BJ (cell line): ENCODE results near the gene WNT4. TPM values are rescaled to one million over a fixed set of nuclear protein-coding genes. Genes with fewer than 3 reads are reported as not detected.
"Not testable (repeated sequence)": the region's sequence is repeated elsewhere in the genome, so short reads cannot be mapped to it uniquely, and the experiment has no call there.

Experiments
- CTCF ChIA-PET: fragments of 350-600 bp; formaldehyde crosslinking; extraction: SDS; loops from one replicate; lab custom pipeline; 2021; ENCODE audit warnings: antibody characterized with exemption, inconsistent platforms; lab: Yijun Ruan, JAX
- POLR2A ChIA-PET: fragments of 300-600 bp; sonication (Branson Sonifier 250); formaldehyde crosslinking; extraction: SDS; loops from one replicate; lab custom pipeline; 2021; ENCODE audit warnings: antibody characterized with exemption; lab: Charles Lee
- DNase-seq: peaks from one replicate; pipeline ENCODE4 v3.0.0-alpha.2; 2011; ENCODE audit warnings: low read depth
- H3K27me3 ChIP-seq: 2 replicates; pipeline ENCODE4 v1.6.0; 2011; ENCODE audit warnings: low read length; ENCODE audit not compliant: control insufficient read depth, insufficient read depth
- H3K36me3 ChIP-seq: 2 replicates; pipeline ENCODE4 v1.5.1; 2011; ENCODE audit warnings: low read length; ENCODE audit not compliant: control insufficient read depth, insufficient read depth
- H3K4me3 ChIP-seq: 2 replicates; pipeline ENCODE4 v1.5.1; 2011; ENCODE audit warnings: low read depth, mild to moderate bottlenecking, control low read depth, low read length
- polyA plus RNA-seq: library from polyadenylated mRNA; depleted of rRNA; stranded (reverse); fragments of >200 nt; gene quantifications from 2 replicates; pipeline ENCODE4 v1.2.3, GENCODE V29; 2011
- TF ChIP-seq, protein P1 (sequence below): IDR thresholded peaks from 2 replicates; pipeline ENCODE4 v1.5.1; 2011; ENCODE audit warnings: low read depth, mild to moderate bottlenecking, control low read depth, inconsistent platforms, low read length, moderate library complexity; ENCODE audit not compliant: insufficient read depth

WNT4 gene
- polyA plus RNA-seq, 1 experiment: 0.13 TPM

DNA sequence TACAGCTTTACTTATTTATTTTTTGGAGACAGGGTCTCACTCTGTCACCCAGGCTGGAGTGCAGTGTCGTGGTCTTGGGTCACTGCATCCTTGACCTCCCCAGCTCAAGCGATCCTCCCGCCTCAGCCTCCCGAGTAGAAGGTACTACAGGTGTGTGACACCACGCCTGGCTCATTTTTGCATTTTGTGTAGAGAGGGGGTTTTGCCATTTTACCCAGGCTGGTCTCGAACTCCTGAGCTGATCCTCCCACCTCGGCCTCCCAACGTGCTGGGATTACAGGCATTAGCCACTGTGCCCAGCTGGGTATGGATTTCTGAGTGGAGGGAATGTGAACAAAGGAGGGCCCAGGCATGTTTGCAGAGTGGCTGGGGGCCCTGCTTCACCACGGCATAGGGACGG, 44.1 kb downstream of the WNT4 start:
- no peak for DNase-seq
- TF ChIP-seq, protein P1, sequence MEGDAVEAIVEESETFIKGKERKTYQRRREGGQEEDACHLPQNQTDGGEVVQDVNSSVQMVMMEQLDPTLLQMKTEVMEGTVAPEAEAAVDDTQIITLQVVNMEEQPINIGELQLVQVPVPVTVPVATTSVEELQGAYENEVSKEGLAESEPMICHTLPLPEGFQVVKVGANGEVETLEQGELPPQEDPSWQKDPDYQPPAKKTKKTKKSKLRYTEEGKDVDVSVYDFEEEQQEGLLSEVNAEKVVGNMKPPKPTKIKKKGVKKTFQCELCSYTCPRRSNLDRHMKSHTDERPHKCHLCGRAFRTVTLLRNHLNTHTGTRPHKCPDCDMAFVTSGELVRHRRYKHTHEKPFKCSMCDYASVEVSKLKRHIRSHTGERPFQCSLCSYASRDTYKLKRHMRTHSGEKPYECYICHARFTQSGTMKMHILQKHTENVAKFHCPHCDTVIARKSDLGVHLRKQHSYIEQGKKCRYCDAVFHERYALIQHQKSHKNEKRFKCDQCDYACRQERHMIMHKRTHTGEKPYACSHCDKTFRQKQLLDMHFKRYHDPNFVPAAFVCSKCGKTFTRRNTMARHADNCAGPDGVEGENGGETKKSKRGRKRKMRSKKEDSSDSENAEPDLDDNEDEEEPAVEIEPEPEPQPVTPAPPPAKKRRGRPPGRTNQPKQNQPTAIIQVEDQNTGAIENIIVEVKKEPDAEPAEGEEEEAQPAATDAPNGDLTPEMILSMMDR: no peak
- POLR2A ChIA-PET: no interaction called here
- no peak overlapping the region for H3K4me3 ChIP-seq
- no peaks in the 10 kb centered on the region for H3K27me3 ChIP-seq
- peaks cover 13% of the 10 kb centered on the region for H3K36me3 ChIP-seq
- CTCF ChIA-PET: interaction anchor here (1.1 to 2.9 kb wide), 3 partner anchors 9 to 544 kb away, joined by 3 to 11 read pairs (median 4); no protein-coding TSS in a partner anchor

DNA sequence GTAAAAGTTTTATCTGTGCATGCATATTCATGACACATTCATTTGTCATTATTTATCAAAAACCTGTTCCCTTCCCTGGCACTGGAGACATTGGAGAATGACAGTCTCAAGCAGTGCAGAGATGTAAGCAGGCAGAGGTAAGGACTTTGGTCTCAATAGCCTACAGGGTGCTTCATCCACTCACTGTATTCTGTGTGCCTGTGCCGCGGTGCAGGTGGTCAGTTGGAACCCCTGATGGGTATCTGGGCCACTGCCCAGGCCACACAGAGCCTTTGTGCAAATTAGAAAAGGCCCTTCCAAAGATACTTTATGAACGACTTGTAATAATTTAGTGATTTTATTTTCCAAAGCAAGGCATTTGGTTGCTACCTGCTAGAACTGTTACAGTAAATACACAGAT, 46.4 kb downstream of the WNT4 start:
- TF ChIP-seq, protein P1: no peak
- DNase-seq: no peak
- ChIA-PET POLR2A (no interaction called here), CTCF (interaction anchor here (1.0 kb wide), 1 partner anchor 320 kb away, joined by 3 read pairs; no protein-coding TSS in a partner anchor)
- Histone ChIP-seq H3K36me3 (peaks cover 13% of the 10 kb centered on the region), H3K4me3 (no peak overlapping the region), H3K27me3 (no peaks in the 10 kb centered on the region)

DNA sequence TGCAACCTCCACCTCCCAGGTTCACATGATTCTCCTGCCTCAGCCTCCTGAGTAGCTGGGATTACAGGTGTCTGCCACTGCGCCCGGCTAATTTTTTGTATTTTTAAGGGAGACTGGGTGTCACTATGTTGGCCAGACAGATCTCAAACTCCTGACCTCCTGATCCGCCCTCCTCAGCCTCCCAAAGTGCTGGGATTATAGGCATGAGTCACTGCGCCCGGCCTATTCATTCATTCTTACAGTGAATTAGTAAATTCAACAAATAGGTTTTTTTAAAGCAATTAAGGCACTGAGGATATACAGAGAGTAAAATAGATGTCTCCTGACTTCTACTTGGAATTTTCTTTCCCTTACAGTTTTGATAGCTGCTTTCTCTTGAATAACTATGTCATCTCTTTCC, 46.9 kb downstream of the WNT4 start:
- H3K4me3 ChIP-seq: no peak overlapping the region
- peaks cover 13% of the 10 kb centered on the region for H3K36me3 ChIP-seq
- H3K27me3 ChIP-seq: no peaks in the 10 kb centered on the region
- DNase-seq: no peak
- CTCF ChIA-PET: interaction anchor here (0.6 kb wide), 1 partner anchor 804 kb away, joined by 3 read pairs; no protein-coding TSS in a partner anchor
- POLR2A ChIA-PET: no interaction called here
- TF ChIP-seq, protein P1: no peak

DNA sequence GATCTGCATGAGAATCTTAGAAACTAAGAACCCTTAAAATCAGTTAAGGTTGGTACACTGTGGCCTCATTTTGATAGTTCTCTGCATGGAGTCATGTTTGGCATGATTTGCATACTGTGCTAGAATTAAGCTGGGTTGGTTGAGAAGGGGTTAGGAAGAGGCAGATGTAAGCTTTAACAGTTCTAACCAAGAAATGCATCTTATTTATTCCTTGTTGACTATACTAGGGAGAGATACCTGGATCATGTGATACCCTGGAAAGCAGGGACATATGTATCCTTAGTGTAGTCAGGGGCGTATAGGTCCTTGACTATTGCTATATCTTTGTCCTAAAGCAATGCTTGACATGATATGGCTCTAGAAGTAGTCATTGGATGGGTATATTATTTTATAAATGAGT, 49.4 kb downstream of the WNT4 start:
- POLR2A ChIA-PET: no interaction called here
- H3K4me3 ChIP-seq: no peak overlapping the region
- CTCF ChIA-PET: interaction anchor here (0.8 to 1.8 kb wide), 2 partner anchors 12 to 16 kb away, joined by 3 to 11 read pairs; no protein-coding TSS in a partner anchor
- TF ChIP-seq, protein P1: no peak
- H3K27me3 ChIP-seq: no peaks in the 10 kb centered on the region
- H3K36me3 ChIP-seq: peaks cover 9% of the 10 kb centered on the region
- no peak for DNase-seq

DNA sequence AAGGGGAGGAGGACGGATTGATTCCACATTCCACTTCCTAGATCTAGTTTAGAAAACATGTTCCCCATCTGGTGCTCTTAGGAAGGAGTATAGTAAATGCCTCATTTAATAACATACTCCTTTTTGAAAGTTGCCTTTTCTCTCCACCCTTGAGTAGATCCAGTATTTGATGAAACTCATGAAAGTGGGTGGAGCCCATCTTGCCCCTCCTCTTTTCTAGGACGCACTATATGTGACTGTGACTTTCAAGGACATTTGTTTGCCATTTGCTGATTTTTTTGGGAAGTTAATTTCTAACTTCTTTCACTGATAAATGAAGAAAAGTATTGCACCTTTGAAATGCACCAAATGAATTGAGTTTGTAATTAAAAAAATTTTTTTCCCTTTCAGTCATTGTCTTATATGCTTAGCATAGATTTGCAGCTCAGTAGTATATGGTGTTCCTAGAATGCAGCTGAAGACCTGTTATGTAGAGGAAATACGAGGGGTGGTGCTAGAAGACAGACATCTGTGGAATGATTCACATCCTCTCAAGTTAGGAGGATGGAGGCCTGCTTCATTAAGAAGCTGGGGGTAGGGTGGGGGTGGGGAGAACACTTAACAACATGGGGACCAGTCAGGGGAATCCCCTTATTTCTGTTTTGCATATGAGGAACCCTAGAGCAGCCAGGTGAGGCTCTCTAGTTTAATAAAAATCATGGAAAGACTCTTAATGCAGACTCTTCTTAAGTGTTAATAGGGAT, 50.7 kb downstream of the WNT4 start:
- DNase-seq, H3K36me3 ChIP-seq, POLR2A ChIA-PET, H3K4me3 ChIP-seq, H3K27me3 ChIP-seq: not testable (repeated sequence)
- CTCF ChIA-PET: interaction anchor here (0.6 to 1.8 kb wide), 3 partner anchors 13 to 324 kb away, joined by 3 to 11 read pairs (median 5); no protein-coding TSS in a partner anchor
